ENCODE data around the gene MRPL49. TPM values are rescaled to one million over a fixed set of nuclear protein-coding genes. Genes with fewer than 3 reads are reported as not detected.

MRPL49 gene
- total and polyA plus RNA-seq, 2 donors (not counting 3 experiments of a cell fraction or from before 2014, with no cell fraction given) = 49.7 to 90.4 TPM

- no peak for FAIRE-seq
Measured at GRCh38 chr11:65131417-65131776, 9.3 kb downstream of the MRPL49 start.

DNA sequence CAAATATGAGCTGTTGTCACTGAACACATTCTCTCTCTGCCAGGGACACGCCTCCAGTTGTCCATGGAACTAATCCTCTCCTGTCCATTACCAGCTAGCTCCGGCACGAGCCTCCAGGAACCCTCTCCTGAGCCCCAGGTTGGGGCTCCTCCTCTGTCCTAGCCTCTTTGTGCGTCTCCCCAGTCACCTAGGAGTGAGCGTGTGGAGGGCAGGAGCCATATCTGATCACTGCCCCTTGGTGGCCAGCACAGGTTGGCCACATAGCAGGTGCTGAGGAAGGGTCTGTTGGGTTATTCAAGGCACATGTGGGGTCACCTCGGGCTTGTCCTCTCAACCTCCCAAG, 9.7 kb downstream of the MRPL49 start:
- DNase-seq (ENCODE audit: low read depth, low spot score) (no peak), FAIRE-seq (no peak)
- CTCF ChIA-PET = interaction anchor here (1.1 to 2.0 kb wide), 3 partner anchors 14 to 198 kb away, joined by 3 to 7 read pairs (median 4); partner anchors contain the start of gene ZNHIT2
- H3K4me3 ChIP-seq (replicated peaks in 1 of 3; ENCODE audit: insufficient read depth in 1 of 3, low read depth in 1 of 3, low read length in 3 of 3) = no peak overlapping the region
- no peaks in the 10 kb centered on the region for H3K9me1 ChIP-seq (replicated peaks; ENCODE audit: control insufficient read depth, extremely low read depth, insufficient read depth, low read length)
- H3K9me3 ChIP-seq (replicated peaks; ENCODE audit: control insufficient read depth, insufficient read depth, low read length) = no peaks in the 10 kb centered on the region
- no peaks in the 10 kb centered on the region for H3K27me3 ChIP-seq (ENCODE audit: control insufficient read depth in 2 of 2, insufficient read depth in 2 of 2, low read length in 2 of 2)
- H3K79me2 ChIP-seq (ENCODE audit: control insufficient read depth, insufficient read depth, low read length) = peaks cover 14% of the 10 kb centered on the region
- intact Hi-C loops (cut with micrococcal nuclease) (no loop called here), dilution Hi-C loops (cut with MboI; ENCODE audit: extremely low pct_ligation_motif_present, low sequenced_read_pairs) (no loop called here)
- BruUV-seq (replicated peaks) = no TSS peak
- H3K36me3 ChIP-seq (ENCODE audit: control insufficient read depth in 2 of 2, extremely low read depth in 1 of 2, insufficient read depth in 2 of 2, low read length in 2 of 2) = peaks cover 7 to 44% of the 10 kb centered on the region in 2 experiments
- TF ChIP-seq EZH2 (IDR thresholded peaks at IDR 0.05; ENCODE audit: borderline replicate concordance, low read depth, low read length, severe bottlenecking) (no peak), MAX (IDR thresholded peaks at IDR 0.05; ENCODE audit: insufficient read depth, insufficient read length) (no peak), POLR2A (IDR thresholded peaks at IDR 0.05; ENCODE audit: low read depth, low read length) (no peak), FOS (IDR thresholded peaks at IDR 0.05; ENCODE audit: borderline replicate concordance, insufficient read depth, low read length) (no peak), JUN (IDR thresholded peaks at IDR 0.05; ENCODE audit: borderline replicate concordance, insufficient read depth, insufficient read length, low read depth) (no peak), MYC (IDR thresholded peaks at IDR 0.05; ENCODE audit: low read depth, low read length) (no peak), POLR2AphosphoS5 (IDR thresholded peaks at IDR 0.05; ENCODE audit: insufficient read depth, low read depth, low read length) (no peak), GATA2 (IDR thresholded peaks at IDR 0.05; ENCODE audit: insufficient read depth, insufficient read length, low read depth, low read length) (no peak)
- TF ChIP-seq, protein P1, sequence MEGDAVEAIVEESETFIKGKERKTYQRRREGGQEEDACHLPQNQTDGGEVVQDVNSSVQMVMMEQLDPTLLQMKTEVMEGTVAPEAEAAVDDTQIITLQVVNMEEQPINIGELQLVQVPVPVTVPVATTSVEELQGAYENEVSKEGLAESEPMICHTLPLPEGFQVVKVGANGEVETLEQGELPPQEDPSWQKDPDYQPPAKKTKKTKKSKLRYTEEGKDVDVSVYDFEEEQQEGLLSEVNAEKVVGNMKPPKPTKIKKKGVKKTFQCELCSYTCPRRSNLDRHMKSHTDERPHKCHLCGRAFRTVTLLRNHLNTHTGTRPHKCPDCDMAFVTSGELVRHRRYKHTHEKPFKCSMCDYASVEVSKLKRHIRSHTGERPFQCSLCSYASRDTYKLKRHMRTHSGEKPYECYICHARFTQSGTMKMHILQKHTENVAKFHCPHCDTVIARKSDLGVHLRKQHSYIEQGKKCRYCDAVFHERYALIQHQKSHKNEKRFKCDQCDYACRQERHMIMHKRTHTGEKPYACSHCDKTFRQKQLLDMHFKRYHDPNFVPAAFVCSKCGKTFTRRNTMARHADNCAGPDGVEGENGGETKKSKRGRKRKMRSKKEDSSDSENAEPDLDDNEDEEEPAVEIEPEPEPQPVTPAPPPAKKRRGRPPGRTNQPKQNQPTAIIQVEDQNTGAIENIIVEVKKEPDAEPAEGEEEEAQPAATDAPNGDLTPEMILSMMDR (IDR thresholded peaks at IDR 0.05; ENCODE audit: extremely low read depth in 1 of 2, insufficient read depth in 1 of 2, low read depth in 1 of 2, low read length in 2 of 2) = no peak
- H3K4me2 ChIP-seq (ENCODE audit: insufficient read depth, low read length) = no peak overlapping the region
- H3K9ac ChIP-seq (replicated peaks; ENCODE audit: extremely low read depth, insufficient read depth, low read length) = no peak overlapping the region
- no peaks in the 10 kb centered on the region for H4K20me1 ChIP-seq (replicated peaks; ENCODE audit: control insufficient read depth, extremely low read depth, insufficient read depth, low read length)
- no peak overlapping the region for H2AFZ ChIP-seq (ENCODE audit: low read depth, low read length)
- POLR2A ChIA-PET = no interaction called here
- peaks cover 12% of the 10 kb centered on the region for H3K4me1 ChIP-seq (ENCODE audit: control insufficient read depth, extremely low read depth, insufficient read depth, low read length)
- no peak overlapping the region for H3K27ac ChIP-seq (ENCODE audit: insufficient read depth, low read depth, low read length)

More at GRCh38 chr11:65131417-65131776, 9.3 kb downstream of the MRPL49 start:
- intact Hi-C loops (cut with micrococcal nuclease) (no loop called here), dilution Hi-C loops (cut with MboI; ENCODE audit: extremely low pct_ligation_motif_present, low sequenced_read_pairs) (no loop called here)
- BruUV-seq (replicated peaks) = no TSS peak
- H3K9me3 ChIP-seq (replicated peaks; ENCODE audit: control insufficient read depth, insufficient read depth, low read length) = no peaks in the 10 kb centered on the region
- H3K4me3 ChIP-seq (replicated peaks in 1 of 3; ENCODE audit: insufficient read depth in 1 of 3, low read depth in 1 of 3, low read length in 3 of 3) = no peak overlapping the region
- CTCF ChIA-PET = interaction anchor here (1.1 to 2.0 kb wide), 3 partner anchors 14 to 198 kb away, joined by 3 to 7 read pairs (median 4); partner anchors contain the start of gene ZNHIT2
- TF ChIP-seq MYC (IDR thresholded peaks at IDR 0.05; ENCODE audit: low read depth, low read length) (no peak), EZH2 (IDR thresholded peaks at IDR 0.05; ENCODE audit: borderline replicate concordance, low read depth, low read length, severe bottlenecking) (no peak), JUN (IDR thresholded peaks at IDR 0.05; ENCODE audit: borderline replicate concordance, insufficient read depth, insufficient read length, low read depth) (no peak), MAX (IDR thresholded peaks at IDR 0.05; ENCODE audit: insufficient read depth, insufficient read length) (no peak), POLR2A (IDR thresholded peaks at IDR 0.05; ENCODE audit: low read depth, low read length) (no peak), FOS (IDR thresholded peaks at IDR 0.05; ENCODE audit: borderline replicate concordance, insufficient read depth, low read length) (no peak), POLR2AphosphoS5 (IDR thresholded peaks at IDR 0.05; ENCODE audit: insufficient read depth, low read depth, low read length) (no peak)
- H3K27me3 ChIP-seq (ENCODE audit: control insufficient read depth in 2 of 2, insufficient read depth in 2 of 2, low read length in 2 of 2) = no peaks in the 10 kb centered on the region
- no peak overlapping the region for H3K27ac ChIP-seq (ENCODE audit: insufficient read depth, low read depth, low read length)
- POLR2A ChIA-PET = no interaction called here
- H3K9ac ChIP-seq (replicated peaks; ENCODE audit: extremely low read depth, insufficient read depth, low read length) = no peak overlapping the region
- H3K79me2 ChIP-seq (ENCODE audit: control insufficient read depth, insufficient read depth, low read length) = peaks cover 14% of the 10 kb centered on the region
- no peak for DNase-seq (ENCODE audit: low read depth, low spot score)
- no peaks in the 10 kb centered on the region for H3K9me1 ChIP-seq (replicated peaks; ENCODE audit: control insufficient read depth, extremely low read depth, insufficient read depth, low read length)
- H2AFZ ChIP-seq (ENCODE audit: low read depth, low read length) = no peak overlapping the region
- peaks cover 11 to 48% of the 10 kb centered on the region in 2 experiments for H3K36me3 ChIP-seq (ENCODE audit: control insufficient read depth in 2 of 2, extremely low read depth in 1 of 2, insufficient read depth in 2 of 2, low read length in 2 of 2)
- H3K4me1 ChIP-seq (ENCODE audit: control insufficient read depth, extremely low read depth, insufficient read depth, low read length) = peaks cover 12% of the 10 kb centered on the region
- H3K4me2 ChIP-seq (ENCODE audit: insufficient read depth, low read length) = no peak overlapping the region
- no peaks in the 10 kb centered on the region for H4K20me1 ChIP-seq (replicated peaks; ENCODE audit: control insufficient read depth, extremely low read depth, insufficient read depth, low read length)
